HFFc6 (cell line): ENCODE results near the gene CENPT. TPM values are rescaled to one million over a fixed set of nuclear protein-coding genes. Genes with fewer than 3 reads are reported as not detected.
"Not testable (repeated sequence)": the region's sequence is repeated elsewhere in the genome, so short reads cannot be mapped to it uniquely, and the experiment has no call there.

Experiments used
- DNase-seq: peaks from one replicate; pipeline ENCODE4 v3.0.0-alpha.2; 2018
- H3K27ac Mint-ChIP-seq: 2 replicates; pipeline ENCODE4 v1.8.0; 2020; ENCODE audit warnings: mild to moderate bottlenecking, mixed read lengths
- H3K27me3 Mint-ChIP-seq: 2 replicates; pipeline ENCODE4 v1.8.0; 2021; ENCODE audit warnings: mild to moderate bottlenecking, moderate library complexity, mixed read lengths; ENCODE audit not compliant: insufficient read depth
- H3K36me3 Mint-ChIP-seq: 2 replicates; pipeline ENCODE4 v1.8.0; 2021; ENCODE audit warnings: low read depth, mixed read lengths
- H3K4me1 Mint-ChIP-seq: 2 replicates; pipeline ENCODE4 v1.8.0; 2020; ENCODE audit warnings: low read depth, mixed read lengths
- H3K4me3 Mint-ChIP-seq: 2 replicates; pipeline ENCODE4 v1.8.0; 2020; ENCODE audit warnings: mild to moderate bottlenecking, moderate library complexity, mixed read lengths
- H3K9me3 Mint-ChIP-seq: 2 replicates; pipeline ENCODE4 v1.8.0; 2020; ENCODE audit warnings: mild to moderate bottlenecking, mixed read lengths
- total RNA-seq, 6 experiments: library from RNA; stranded (reverse); fragmentation: NEBNext Ultra II Directional; extraction: Animal tissue kit (Norgen Biotek cat#: 25700); gene quantifications; 2 replicates in 1 of 6; 3 replicates in 5 of 6; pipeline ENCODE4 v1.2.3, GENCODE V29; 2021
- TF ChIP-seq, protein P1 (sequence below): fragments of 200-600 bp; sonication (generic); IDR thresholded peaks from 2 replicates; pipeline ENCODE4 v1.5.0; 2021; ENCODE audit warnings: antibody characterized with exemption, mild to moderate bottlenecking

The CENPT gene
- total RNA-seq, 6 experiments from 2014 or later, result 51.2 to 64.2 (median 59.7) TPM

DNA sequence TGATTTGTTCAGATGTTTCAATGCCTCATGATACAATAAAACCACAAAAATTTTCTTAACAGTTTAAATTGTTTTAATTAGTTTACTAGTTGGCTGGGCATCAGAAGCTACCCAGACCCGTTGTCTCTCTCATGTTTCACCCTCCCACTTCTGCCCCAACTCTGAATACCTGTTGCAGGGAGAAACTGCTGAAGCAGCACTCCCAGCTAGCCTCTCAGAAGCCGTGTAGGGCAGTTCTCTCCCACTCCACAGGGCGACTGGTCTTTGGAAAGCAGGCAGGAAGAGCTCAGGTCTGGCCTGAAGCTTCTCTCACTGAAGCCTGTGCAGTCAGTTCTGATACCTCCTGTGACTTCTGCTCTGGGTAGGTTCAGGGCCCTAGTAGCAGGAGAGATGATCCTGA is 23.8 kb upstream of the CENPT start:
- peaks cover 29% of the 10 kb centered on the region for H3K4me1 Mint-ChIP-seq
- DNase-seq, result no peak
- peaks cover 14% of the 10 kb centered on the region for H3K36me3 Mint-ChIP-seq
- H3K4me3 Mint-ChIP-seq, result no peak overlapping the region
- H3K9me3 Mint-ChIP-seq, result no peaks in the 10 kb centered on the region
- peaks cover 2% of the 10 kb centered on the region for H3K27me3 Mint-ChIP-seq
- H3K27ac Mint-ChIP-seq, result peak overlapping the region; percentile 56
- TF ChIP-seq, protein P1, sequence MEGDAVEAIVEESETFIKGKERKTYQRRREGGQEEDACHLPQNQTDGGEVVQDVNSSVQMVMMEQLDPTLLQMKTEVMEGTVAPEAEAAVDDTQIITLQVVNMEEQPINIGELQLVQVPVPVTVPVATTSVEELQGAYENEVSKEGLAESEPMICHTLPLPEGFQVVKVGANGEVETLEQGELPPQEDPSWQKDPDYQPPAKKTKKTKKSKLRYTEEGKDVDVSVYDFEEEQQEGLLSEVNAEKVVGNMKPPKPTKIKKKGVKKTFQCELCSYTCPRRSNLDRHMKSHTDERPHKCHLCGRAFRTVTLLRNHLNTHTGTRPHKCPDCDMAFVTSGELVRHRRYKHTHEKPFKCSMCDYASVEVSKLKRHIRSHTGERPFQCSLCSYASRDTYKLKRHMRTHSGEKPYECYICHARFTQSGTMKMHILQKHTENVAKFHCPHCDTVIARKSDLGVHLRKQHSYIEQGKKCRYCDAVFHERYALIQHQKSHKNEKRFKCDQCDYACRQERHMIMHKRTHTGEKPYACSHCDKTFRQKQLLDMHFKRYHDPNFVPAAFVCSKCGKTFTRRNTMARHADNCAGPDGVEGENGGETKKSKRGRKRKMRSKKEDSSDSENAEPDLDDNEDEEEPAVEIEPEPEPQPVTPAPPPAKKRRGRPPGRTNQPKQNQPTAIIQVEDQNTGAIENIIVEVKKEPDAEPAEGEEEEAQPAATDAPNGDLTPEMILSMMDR, result no peak

DNA sequence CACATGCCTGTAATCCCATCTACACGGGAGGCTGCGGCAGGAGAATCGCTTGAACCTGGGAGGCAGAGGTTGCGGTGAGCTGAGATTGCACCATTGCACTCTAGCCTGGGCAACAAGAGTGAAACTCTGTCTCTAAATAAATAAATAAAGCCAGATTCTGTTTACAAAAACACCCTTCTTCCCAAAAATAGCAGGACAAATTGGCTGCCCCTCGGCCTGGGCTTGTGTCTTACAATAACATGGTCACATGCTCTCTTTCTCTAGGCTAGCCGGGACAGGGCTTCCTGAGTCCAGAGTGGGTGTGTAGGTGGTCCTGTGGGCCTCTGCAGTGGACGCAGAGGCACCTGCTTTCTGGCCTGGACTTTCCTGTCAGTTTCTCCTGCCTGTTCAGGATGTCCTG is 22.2 kb upstream of the CENPT start:
- DNase-seq, result no peak
- Mint-ChIP-seq H3K27me3 (peaks cover 2% of the 10 kb centered on the region), H3K9me3 (no peaks in the 10 kb centered on the region), H3K27ac (no peak overlapping the region), H3K36me3 (peaks cover 22% of the 10 kb centered on the region), H3K4me1 (peaks cover 20% of the 10 kb centered on the region), H3K4me3 (no peak overlapping the region)
- TF ChIP-seq, protein P1, result no peak

DNA sequence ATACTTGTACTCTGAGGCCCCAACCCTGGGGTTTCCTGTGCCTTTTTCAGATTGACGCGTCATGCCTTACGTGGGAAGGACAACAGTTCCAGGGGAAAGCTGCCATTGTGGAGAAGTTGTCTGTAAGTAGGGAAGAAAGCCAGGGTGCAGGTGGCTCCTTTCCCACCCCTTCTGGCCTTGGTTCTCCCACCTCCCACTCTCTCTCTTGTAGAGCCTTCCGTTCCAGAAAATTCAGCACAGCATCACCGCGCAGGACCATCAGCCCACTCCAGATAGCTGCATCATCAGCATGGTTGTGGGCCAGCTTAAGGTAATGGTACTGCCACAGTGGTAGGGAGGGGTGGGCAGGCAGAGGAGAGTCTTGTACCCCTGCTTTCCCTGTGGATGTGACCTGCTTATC is 20.8 kb upstream of the CENPT start:
- TF ChIP-seq, protein P1, result no peak
- Mint-ChIP-seq H3K27me3 (peaks cover 2% of the 10 kb centered on the region; the same call in 1 of the 2 replicates), H3K27ac (no peak overlapping the region), H3K9me3 (no peaks in the 10 kb centered on the region), H3K4me1 (peaks cover 18% of the 10 kb centered on the region), H3K36me3 (peaks cover 22% of the 10 kb centered on the region), H3K4me3 (no peak overlapping the region)
- no peak for DNase-seq

DNA sequence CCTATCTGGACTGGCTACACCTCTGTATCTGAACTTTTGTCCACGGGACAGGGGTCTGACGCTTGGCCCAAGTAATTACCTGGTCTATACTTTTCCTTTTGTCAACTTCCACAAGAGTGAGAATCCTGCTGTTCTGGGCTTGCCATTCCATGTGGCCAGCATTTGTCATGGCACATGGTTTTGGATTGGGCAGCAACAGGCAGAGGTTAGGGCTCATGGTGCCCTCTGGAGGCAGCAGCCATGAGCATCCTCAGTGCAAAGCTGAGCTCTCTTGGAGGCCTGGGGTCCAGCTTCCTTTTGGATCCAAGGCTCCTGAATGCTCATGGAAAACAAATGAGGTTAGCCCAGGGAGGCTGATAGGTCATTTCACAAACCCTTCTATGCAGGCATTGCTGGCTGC is 17.8 kb upstream of the CENPT start:
- Mint-ChIP-seq H3K4me3 (no peak overlapping the region), H3K27ac (peak overlapping the region; percentile 64), H3K4me1 (peaks cover 41% of the 10 kb centered on the region), H3K9me3 (no peaks in the 10 kb centered on the region), H3K36me3 (peaks cover 14% of the 10 kb centered on the region), H3K27me3 (0 out of 2 replicates have a peak, but pooled peaks cover 2% of the 10 kb centered on the region)
- TF ChIP-seq, protein P1, result peak; percentile 69
- DNase-seq, result peak; percentile 47

DNA sequence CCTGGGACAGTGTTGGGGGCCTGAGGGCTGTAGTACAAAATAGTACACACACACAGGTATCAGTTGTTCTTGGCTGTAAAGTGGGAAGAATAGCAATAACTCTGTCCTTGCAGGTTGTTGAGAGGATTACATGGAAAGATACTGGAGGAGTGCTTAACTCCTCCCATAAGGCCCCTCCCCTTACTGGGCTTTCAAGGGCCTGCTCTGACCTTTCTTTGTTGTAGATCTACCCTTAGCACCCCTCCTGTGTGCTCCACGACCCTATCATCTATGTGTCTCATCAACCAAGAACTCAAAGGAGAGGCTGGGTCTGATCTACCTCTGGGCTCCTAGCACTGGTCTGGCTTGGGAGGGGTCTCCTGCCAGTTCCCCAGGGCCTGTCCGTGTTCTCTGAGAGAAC is 17.1 kb upstream of the CENPT start:
- no peak for DNase-seq
- H3K4me3 Mint-ChIP-seq, result no peak overlapping the region
- H3K4me1 Mint-ChIP-seq, result peaks cover 41% of the 10 kb centered on the region
- no peaks in the 10 kb centered on the region for H3K9me3 Mint-ChIP-seq
- 0 out of 2 replicates have a peak, but pooled peaks cover 2% of the 10 kb centered on the region for H3K27me3 Mint-ChIP-seq
- H3K27ac Mint-ChIP-seq, result peak overlapping the region; percentile 64
- H3K36me3 Mint-ChIP-seq, result peaks cover 11% of the 10 kb centered on the region; the same call in 1 of the 2 replicates
- TF ChIP-seq, protein P1, result no peak

DNA sequence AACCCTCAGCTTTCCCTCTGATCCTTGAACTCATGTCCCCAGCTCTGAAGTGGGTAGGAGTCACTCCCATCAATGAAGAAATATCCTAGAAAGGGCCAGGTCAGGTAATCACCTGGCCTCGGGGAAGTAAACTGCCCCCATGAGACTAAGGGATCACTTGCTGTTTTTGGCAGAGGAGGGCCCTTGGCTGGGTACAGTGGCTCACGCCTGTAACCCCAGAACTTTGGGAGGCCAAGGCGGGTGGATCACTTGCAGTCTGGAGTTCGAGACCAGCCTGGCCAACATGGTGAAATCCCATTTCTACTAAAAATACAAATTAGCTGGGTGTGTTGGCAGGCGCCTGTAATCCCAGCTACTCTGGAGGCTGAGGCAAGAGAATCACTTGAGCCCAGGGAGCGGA is 16.6 kb upstream of the CENPT start:
- Mint-ChIP-seq H3K36me3 (peaks cover 11% of the 10 kb centered on the region; the same call in 1 of the 2 replicates), H3K4me1 (peaks cover 41% of the 10 kb centered on the region), H3K27ac (peak overlapping the region; percentile 100)
- not testable (repeated sequence) for H3K4me3 Mint-ChIP-seq, DNase-seq, H3K27me3 Mint-ChIP-seq, H3K9me3 Mint-ChIP-seq
